NCI-H1105 (cell line): ENCODE data around the gene SLC6A11.

ENCODE experiments used
- DNase-seq: peaks from one replicate; lab custom pipeline; 2025; lab: John Stamatoyannopoulos, UW

The SLC6A11 gene

DNA sequence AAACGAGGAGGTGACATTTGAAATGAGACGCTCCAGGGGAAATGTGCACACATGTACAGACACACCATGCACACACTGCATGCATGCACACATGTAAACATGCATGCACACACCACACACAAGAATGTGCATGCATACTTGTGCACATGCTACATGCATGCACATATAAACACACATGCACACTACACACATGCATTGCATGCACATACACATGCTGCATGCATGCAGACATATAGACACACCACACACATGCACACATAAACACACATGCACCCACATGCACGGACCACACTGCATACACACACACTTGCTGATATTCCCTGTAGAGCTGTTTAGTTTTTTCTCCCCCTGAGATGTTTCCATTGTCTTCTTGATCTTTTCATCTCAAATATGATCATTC is 138.7 kb downstream of the SLC6A11 start:
- no peak for DNase-seq

DNA sequence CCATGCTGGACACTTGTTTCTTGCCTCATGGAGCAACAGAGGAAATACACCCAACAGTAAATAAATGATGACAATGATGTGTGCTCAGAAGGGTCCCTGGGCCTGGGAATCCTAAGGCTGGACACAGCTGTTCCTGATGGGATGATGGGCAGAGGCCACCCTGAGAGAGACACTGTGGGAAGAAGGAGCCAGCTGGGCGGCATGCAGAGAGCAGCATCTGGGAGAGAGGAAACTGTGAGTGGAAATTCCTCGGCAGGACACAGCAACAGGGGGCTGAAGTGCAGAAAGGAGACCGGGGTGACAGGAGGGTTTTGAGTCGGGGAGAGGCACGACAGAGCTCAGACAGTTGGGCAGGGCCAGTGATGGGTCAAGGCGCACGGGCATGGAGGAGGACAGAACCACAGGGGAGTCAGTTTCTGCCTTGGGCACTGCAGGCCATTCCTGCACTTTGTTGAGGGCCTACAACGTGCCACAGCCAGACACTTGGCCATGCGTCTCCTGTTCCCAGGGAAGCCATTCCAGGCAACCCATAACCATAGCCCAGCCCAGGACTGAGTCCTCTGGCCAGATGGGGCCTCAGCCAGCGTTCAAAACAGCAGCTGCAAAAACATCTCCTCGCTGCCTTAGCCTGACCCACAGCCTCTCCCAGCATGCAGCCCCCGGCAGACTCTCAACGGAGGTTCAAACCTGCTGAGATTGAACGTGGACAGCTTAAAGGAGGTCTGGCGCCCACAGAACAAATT is 139.9 kb downstream of the SLC6A11 start:
- no peak for DNase-seq

DNA sequence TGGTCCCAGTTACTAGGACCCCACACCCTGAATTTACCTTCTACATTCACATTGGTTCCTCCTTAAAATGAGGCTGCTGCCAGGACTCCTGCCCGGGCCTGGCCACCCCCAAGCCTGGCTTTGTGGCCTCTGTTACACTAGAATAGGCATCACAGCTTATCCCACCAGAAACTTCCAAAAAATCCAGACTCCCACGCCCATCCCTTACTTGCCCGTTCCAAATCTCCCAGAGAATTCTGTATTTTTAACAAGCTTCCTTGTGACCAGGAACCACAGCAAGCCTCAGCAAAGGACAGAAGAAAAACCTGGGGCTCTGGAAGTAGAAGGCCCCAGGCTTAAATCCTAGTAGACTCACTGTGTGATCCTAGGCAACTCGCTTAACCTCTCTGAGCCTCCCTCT is 140.5 kb downstream of the SLC6A11 start:
- no peak for DNase-seq

DNA sequence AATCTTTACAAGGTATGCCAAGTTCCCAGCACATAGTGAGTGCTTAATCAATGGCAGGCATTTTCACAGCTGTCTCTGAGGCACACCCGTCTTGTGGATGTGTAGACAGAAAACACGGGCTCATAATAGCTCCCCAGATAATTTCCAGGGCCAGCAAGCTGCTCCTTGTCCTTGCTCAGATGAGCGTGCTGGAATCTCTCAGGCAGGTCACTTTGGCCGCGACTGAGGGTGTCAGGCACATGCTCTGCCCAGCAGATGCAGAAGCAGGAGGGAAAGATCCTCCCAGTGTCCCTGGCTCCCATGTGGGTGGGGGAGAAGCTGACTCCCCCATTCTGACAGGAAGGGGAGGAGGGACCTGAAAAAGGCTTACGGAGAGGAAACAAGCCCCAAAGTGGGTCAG is 141.0 kb downstream of the SLC6A11 start:
- no peak for DNase-seq

DNA sequence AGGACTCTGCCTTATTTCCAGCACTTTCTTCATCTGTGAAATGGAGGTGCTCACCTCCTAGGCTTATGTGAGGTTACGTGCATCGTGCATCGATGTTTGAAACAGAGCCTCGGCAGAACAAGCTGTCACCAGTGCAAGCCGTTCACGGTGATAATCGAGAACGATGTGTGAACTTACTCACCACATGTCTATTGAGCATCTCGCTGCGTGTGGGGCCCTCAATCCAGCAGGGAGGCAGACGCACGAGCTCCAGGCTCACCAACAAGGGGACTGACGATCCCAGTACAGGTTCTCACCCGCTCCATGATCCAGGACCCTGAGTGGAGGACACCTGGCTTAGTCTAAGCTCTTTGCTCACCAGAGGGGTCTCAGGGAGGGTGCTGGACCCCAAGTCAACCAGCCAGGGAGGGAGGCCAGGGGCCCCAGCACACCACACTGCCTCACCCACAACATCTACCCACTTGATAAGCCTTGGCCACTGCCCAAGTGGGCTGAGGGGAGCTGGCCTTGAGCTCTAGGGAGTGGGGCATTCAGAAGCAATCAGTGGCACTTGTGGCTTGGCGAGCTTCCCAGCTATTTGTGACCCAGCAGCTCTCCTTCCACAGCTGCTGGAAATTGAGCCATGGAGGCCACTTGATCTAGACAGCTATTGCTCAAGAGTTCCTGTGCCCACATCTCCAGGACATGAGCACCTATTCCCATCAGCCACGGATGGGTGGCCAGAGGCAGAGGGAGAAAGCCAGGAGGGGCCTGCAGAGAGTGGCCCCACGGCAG is 142.1 kb downstream of the SLC6A11 start:
- peak; percentile 79 for DNase-seq

DNA sequence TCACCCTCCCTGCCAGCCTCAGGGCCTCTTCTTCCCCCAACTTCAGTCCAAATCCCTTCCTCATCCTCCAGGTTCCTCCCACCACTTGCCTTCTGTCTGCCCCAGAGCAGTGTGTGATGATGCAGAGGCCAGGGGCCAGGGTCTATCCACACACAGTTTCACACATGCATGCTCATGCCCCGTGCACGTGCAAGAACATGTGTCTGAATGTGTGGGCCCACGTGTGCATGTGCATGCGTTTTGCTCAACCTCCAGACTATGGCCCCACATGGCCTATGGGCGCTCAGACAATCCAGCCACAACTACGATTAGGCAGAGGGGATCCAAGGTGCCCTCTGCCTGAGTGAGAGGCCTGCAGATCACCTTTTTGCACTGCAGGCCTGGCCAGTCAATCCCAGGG is 144.2 kb downstream of the SLC6A11 start:
- no peak for DNase-seq

DNA sequence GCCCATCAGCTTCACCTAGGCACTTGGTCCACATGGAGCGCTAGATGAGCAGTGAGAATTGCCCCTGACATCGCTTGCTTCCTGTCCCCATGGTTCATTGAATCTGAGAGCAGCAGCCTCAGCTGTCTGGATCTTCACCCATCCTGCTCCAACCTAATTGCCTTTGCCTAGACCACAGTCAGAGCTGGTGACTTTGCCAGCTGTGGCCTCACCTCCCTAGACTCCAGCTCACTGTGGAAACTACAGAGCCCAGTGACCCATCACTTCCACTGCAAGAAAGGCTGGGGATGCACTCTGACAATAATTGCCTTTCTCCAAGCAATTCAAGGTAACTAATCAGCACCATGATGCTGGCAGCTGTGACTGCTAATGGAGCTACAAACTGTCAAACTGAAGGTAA is 145.9 kb downstream of the SLC6A11 start:
- DNase-seq: peak; percentile 41

DNA sequence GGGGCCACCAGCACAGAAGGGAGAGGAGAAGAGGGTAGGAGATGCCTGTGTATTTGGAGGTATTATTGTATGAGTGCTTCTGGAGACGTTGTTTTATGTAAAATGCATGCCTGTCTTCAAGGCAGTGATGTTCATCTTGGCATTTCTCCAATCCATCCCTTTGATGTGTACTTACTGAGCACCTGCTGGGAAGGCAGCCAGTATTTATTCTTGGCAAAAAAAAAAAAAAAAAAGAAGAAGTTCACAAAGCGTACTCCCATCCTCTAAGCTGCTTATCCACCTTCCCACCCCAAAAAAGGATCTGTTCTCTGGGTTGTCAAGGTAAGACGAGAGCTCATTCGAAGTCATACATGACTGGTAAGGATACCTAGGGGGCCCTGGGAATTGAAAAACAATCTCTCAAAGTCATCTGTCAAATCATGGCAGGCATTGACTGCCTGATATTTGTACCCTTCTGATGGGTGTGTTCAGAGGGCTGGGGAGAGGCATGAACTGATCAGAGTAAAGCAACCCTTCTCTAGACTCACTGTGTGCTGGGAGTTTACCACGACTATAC is 146.5 kb downstream of the SLC6A11 start:
- peak; percentile 61 for DNase-seq

DNA sequence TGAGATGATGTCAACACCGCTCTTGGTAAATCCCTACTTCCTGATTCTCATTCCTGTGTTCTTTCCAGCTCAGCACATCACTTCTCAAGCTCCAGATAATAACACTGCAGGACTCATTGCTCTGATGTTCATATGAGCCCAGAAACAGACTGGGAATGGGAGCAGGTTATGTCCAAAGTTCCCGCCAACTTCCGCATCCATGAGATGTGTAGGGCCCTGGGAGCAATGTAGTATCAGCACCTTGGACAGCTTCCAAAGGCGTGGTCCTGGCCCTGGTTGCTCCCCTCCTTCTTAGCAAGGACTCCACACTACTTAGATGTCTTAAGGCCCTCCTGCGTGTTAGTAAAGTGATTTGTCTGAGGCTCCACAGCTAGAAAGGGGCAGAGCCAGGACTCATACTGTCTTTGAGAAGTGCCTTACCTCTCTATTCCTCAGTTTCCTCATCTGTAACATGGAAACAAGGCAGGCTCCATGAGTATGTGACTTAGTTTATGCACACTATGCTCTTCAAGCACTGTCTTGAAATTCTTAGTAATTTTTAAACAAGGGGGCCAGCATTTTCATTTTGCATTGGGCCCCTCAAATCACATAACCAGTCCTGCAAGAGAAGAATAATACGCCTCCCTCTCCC is 148.6 kb downstream of the SLC6A11 start:
- no peak for DNase-seq

DNA sequence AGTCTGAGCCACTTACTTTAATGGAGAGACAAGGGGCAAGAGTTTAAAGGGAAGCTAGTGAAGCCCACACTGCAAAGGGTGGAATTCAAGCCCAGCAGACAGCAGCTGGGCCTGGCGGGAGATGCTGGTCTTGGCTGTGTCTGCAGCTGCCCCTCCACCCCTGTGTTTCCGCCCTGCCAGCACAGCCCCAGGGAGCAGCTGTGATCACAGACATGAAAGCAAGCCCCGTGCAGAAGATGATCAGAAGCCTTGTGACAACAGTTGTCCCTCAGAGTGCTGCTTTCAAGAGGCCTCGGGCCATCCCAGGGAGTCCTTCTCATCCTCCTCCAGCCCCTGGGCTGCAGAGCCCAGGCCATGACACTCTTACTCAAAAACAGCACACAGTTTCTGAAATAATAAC is 152.4 kb downstream of the SLC6A11 start:
- no peak for DNase-seq

DNA sequence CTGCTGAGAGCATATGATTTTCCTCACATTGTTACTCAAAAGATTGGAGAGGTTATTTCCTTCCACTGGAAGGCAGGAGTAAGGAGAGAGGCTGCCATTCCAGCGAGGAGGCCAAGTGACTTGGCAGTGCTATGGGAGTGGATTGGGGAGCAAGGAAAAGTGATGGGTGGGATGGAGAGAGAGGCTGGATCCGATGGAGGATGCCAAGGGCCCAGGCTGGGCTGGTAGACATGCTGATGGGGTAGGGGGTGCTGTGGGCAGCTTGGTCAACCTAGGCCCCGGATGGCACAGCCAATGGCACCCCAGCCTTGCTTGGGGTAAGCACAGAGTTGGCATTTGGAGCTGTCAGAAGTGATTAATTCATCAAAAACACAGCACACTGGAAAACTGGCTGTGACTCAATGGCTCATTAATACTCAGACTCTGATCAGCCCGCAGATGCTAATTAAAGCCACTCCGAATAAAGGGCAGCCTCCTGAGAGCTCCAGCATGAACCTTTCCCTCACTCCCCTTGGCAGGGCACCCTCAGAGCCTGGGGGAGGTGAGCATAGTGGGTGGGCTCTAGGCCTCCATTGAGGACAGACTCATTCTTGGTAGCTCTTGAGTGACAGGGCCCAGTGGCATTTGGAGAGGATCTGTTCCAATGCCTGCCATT is 154.4 kb downstream of the SLC6A11 start:
- DNase-seq: no peak

DNA sequence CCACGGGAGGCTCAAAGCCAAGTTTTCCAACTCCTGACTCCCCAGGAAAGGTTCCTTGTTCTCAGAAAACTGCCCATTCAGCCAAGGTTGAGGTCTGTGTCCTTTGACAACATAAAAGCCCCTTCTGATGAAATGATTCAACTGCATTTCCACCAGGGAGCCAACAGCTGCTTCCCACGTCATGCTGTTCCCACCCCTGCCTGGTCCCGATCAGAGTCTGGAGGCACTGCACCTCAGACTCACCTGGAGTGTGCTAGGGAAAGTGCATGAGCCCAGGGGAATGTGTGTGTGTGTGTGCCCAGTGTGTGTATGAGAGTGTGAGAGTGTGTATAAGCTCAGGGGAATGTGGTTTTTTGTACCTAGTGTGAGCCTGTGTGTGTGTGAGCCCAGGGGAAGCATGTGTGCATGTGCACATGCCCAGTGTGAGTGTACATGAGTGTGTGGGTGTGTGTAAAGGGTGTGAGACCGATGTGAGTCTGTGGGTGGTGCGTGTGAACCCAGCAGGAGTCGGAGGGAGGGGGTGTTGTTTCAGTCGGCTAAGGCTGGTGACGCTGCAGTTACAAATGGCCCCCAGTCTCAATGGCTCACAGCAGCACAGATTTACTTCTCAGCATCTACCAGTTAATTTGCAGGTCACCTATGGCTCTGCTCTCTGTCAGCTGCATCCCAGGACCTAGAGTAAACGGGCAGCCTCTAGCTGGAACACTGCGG is 156.2 kb downstream of the SLC6A11 start:
- DNase-seq: no peak

DNA sequence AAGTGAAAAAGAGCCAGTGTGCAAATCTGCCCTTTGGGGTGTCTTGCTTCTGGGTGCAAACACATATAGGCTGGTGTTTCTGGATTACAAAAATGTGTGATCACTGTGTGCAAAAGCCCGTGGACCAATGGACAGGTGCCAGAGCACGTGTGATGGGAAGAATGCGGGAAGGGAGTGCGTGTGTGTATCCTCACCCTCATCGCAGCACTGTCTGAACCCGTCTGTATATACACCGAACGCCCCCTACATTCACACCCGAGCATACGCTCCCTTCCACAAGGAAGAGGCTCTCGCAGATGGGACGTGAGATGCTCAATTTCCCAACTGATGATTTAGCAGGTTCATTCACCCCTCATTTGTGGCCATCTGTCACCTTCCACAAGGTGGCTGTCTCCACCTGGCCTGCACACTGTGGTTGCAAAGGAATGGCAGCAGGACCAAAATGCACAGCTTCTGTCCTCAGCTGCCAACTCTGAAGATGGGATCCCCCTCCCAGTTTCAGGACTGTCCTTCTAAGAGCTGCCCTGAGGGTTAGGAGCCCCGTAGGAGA is 157.1 kb downstream of the SLC6A11 start:
- DNase-seq: no peak

DNA sequence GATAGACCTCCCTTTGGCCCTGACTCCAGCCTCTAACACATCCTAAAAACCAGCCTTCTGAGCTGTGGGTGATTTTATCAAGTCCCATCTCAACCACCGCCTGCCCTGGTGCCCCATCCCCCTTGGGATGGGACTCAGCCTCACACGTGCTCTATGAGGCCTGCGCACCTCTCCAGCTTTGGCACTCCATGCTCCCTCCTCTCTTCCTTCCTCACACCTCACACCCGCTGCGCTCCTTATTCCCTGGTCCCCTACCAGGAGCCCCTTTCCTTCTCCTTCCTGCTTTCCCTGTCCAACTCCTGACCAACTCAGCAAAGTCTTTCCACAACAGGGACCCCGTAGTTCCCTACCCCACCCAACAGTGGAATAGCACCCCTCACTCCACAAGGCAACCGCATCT is 158.1 kb downstream of the SLC6A11 start:
- no peak for DNase-seq

DNA sequence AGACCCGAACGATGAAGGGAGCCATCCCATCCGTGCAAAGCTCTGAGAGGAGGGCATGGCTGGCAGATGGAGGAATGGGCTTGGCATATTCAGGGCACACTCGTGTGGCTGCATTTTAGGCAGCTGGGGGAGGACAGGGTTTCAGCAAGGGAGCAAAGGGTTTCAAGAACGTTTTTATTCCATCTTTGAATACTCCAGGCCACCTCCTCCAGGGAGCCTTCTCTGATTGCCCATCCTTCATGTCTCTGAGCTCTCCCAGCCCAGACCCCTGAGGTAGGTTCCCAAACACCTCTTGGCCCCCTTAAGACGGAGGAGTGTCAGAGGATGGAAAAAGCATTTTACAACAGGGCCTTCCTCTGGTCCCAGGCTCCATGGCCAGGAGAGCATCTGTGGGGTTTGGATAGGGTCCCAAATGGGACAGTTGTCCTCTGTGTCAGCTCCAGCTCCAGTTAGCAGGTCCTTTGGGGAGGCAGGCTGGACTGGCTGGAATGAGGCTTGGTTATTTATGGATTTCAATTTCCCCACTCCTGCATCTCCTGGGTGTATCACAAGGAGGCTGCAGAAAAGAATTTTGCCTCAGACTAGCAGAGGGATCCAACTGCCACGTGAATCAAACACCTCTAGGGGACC is 158.8 kb downstream of the SLC6A11 start:
- DNase-seq: no peak

DNA sequence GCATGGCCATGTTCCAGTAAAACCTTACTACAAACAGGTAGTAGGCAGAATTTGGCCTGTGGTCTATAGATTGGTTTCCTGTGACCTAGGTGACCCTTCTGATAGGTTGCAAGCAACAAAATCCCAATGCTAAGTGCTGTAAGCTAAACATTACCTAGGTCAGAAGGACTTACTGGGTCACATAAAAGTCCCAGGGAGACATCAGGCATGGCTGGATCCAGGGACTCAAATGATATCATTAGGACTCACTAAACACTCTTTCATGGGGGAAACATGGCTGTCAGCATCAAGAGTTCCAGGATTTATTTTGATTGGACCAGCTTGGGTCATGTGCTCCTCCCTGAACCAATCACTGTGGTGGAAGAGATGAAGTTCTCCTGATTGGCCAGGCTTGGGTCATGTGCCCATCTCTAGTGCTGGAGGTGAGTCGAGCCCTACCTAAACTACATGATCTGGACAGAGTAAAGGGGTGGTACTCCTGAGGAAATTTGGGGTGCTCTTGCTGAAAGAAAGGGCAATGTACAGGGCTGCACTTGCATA is 159.7 kb downstream of the SLC6A11 start:
- no peak for DNase-seq

DNA sequence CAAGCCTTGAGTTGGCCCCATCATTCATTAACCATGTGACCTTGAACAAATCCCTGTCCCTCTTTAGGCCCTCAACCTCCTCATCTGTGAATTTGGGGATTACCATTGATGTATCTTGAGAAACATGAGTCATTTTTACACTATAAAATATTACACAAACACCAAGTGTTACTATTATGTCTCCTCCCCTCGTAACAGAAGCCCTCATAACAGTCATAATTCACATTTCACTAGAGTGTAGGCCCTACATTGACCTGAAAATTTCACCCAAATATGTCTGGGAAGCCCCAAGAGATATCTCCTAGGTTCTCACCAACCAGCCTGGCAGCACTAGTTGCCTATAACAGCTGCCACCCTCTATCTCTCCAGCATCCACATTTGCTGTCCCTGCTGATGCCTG is 160.7 kb downstream of the SLC6A11 start:
- no peak for DNase-seq

DNA sequence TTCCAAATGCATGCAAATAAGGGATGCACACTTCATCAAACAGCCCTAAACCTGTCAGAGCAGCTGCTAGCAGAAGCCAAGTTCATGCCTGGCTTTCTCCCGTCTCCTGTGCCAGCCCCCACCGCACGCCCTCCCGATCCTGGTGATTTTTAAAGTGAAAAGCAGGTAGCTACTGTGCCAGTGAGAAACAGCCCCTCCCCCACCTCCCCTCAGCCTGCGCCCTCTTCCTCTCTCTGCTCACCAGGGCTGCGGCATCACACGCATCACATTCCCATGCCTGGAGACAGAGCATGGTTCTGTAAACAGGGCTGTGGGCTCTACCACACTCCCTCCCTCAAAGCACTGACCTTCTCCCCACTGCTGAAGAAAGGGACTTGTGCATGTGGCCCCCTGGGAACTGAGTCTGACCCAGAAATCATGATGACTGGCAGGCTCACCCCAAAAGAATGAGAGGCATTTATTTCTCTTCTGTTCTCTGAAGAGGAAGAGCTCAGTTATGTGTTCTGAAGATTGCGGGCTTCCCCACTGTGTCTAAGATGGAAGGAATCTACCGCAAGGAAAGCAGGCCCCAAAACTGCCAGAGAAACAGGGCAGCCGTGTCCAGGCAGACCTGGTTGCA is 162.0 kb downstream of the SLC6A11 start:
- DNase-seq: no peak

DNA sequence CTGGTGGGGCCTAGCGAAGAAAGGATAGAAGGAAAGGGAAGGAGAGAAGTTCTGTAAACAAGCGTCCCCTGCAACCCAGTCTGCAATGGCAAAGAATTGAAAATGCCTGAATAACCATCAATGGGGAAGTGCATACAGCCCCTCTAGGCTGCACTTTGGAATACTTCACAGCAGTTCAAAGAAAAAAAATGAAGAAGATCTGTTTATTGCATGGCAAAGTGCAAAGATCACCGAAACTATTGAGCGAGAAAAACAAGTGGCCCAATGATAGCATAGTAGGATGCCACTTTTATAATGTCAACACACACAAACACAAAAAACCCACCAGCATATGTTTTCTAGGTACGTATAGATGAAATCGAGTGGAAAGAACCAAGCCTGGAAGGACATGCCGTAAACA is 162.9 kb downstream of the SLC6A11 start:
- no peak for DNase-seq

DNA sequence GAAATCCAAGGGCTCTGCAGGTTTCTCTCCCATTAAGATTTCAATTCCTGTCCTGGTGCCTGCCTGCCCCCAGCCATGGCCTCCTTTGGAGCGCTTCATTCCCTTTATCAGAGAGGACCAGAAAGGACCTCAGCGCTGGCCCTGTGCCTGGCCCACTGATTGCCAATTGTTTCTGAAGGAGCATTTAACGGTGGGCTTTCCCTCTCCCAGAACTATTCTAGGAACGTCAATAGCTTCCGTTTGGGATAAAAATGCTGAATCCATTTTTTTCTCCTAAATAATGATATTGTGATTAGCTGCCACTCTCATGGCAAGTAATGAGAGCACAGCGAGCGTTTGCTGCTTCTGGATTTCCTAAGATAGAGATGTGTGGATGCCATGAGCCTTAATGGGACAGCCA is 164.3 kb downstream of the SLC6A11 start:
- no peak for DNase-seq
